BJ (cell line): ENCODE measurements around the gene EHBP1. TPM values are rescaled to one million over a fixed set of nuclear protein-coding genes. Genes with fewer than 3 reads are reported as not detected.

Experiments used
- CTCF ChIA-PET: fragments of 350-600 bp; formaldehyde crosslinking; extraction: SDS; loops from one replicate; lab custom pipeline; 2021; ENCODE audit warnings: antibody characterized with exemption, inconsistent platforms; lab: Yijun Ruan, JAX
- POLR2A ChIA-PET: fragments of 300-600 bp; sonication (Branson Sonifier 250); formaldehyde crosslinking; extraction: SDS; loops from one replicate; lab custom pipeline; 2021; ENCODE audit warnings: antibody characterized with exemption; lab: Charles Lee
- DNase-seq: peaks from one replicate; pipeline ENCODE4 v3.0.0-alpha.2; 2011; ENCODE audit warnings: low read depth
- H3K27me3 ChIP-seq: 2 replicates; pipeline ENCODE4 v1.6.0; 2011; ENCODE audit warnings: low read length; ENCODE audit not compliant: control insufficient read depth, insufficient read depth
- H3K36me3 ChIP-seq: 2 replicates; pipeline ENCODE4 v1.5.1; 2011; ENCODE audit warnings: low read length; ENCODE audit not compliant: control insufficient read depth, insufficient read depth
- H3K4me3 ChIP-seq: 2 replicates; pipeline ENCODE4 v1.5.1; 2011; ENCODE audit warnings: low read depth, mild to moderate bottlenecking, control low read depth, low read length
- polyA plus RNA-seq: library from polyadenylated mRNA; depleted of rRNA; stranded (reverse); fragments of >200 nt; gene quantifications from 2 replicates; pipeline ENCODE4 v1.2.3, GENCODE V29; 2011
- TF ChIP-seq, protein P1 (sequence below): IDR thresholded peaks from 2 replicates; pipeline ENCODE4 v1.5.1; 2011; ENCODE audit warnings: low read depth, mild to moderate bottlenecking, control low read depth, inconsistent platforms, low read length, moderate library complexity; ENCODE audit not compliant: insufficient read depth

The EHBP1 gene
- polyA plus RNA-seq, 1 experiment, result 43.8 TPM

DNA sequence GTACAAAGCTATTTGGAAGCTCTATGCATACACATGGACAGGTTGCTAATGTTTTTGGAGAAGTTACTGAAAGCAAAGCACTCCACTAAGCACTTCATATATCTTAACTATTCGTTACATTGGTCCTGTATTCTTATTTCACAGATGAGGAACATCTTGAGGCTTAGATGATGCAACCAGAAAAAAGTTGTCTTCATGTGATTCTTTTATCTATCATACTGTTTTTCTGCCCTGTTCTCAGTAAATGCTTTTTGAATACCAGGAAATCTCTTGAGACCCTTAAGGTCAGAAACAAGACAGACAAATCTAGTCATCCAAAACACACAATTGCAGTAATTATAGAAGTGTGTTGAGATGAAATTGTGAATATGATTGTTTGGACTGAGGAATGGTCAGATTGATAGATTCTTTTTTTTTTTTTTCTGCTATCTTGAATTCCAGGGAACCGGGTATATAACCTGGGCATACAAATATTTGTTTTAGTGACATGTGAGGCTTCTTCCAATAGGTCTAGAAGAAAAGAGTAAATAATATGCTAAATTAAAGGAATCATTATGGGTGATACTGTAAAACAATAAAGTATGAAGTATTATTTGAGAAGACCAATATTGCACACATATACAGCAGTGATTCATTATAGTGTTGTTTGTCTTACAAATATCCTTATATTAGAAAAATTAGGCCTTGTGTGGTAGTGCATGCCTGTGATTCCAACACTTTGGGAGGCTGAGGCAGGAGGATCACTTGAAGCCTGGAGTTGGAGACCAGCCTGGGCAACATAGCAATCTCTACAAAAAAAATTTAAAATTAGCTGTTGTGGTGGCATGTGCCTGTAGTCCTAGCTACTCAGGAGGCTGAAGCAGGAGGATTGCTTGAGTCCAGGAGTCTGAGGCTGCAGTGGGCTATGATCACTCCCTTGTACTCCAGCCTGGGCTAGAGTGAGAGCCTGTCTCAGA is 33.7 kb downstream of the EHBP1 start:
- H3K27me3 ChIP-seq, result no peaks in the 10 kb centered on the region
- ChIA-PET POLR2A (no interaction called here), CTCF (interaction anchor here (1.5 kb wide), 1 partner anchor 282 kb away, joined by 3 read pairs; no protein-coding TSS in a partner anchor)
- H3K36me3 ChIP-seq, result no peaks in the 10 kb centered on the region
- TF ChIP-seq, protein P1, sequence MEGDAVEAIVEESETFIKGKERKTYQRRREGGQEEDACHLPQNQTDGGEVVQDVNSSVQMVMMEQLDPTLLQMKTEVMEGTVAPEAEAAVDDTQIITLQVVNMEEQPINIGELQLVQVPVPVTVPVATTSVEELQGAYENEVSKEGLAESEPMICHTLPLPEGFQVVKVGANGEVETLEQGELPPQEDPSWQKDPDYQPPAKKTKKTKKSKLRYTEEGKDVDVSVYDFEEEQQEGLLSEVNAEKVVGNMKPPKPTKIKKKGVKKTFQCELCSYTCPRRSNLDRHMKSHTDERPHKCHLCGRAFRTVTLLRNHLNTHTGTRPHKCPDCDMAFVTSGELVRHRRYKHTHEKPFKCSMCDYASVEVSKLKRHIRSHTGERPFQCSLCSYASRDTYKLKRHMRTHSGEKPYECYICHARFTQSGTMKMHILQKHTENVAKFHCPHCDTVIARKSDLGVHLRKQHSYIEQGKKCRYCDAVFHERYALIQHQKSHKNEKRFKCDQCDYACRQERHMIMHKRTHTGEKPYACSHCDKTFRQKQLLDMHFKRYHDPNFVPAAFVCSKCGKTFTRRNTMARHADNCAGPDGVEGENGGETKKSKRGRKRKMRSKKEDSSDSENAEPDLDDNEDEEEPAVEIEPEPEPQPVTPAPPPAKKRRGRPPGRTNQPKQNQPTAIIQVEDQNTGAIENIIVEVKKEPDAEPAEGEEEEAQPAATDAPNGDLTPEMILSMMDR, result no peak
- DNase-seq, result no peak
- no peak overlapping the region for H3K4me3 ChIP-seq

- no peak for DNase-seq
- Histone ChIP-seq H3K36me3 (no peaks in the 10 kb centered on the region), H3K4me3 (no peak overlapping the region), H3K27me3 (no peaks in the 10 kb centered on the region)
- TF ChIP-seq, protein P1, result no peak
- ChIA-PET POLR2A (no interaction called here), CTCF (interaction anchor here (1.5 kb wide), 1 partner anchor 283 kb away, joined by 3 read pairs; no protein-coding TSS in a partner anchor)
Measured at GRCh38 chr2:62740221-62740620, 34.7 kb downstream of the EHBP1 start.

GRCh38 chr2:62741127-62741526 is 35.6 kb downstream of the EHBP1 start:
- Histone ChIP-seq H3K4me3 (no peak overlapping the region), H3K36me3 (no peaks in the 10 kb centered on the region), H3K27me3 (no peaks in the 10 kb centered on the region)
- DNase-seq, result no peak
- TF ChIP-seq, protein P1, result no peak
- ChIA-PET POLR2A (no interaction called here), CTCF (interaction anchor here (1.5 kb wide), 1 partner anchor 284 kb away, joined by 3 read pairs; no protein-coding TSS in a partner anchor)

GRCh38 chr2:62741954-62742722 is 36.6 kb downstream of the EHBP1 start:
- DNase-seq, result no peak
- Histone ChIP-seq H3K27me3 (no peaks in the 10 kb centered on the region), H3K36me3 (no peaks in the 10 kb centered on the region), H3K4me3 (no peak overlapping the region)
- ChIA-PET CTCF (no interaction called here), POLR2A (interaction anchor here (0.6 kb wide), 1 partner anchor 60 kb away, joined by 3 read pairs; no protein-coding TSS in a partner anchor)
- TF ChIP-seq, protein P1, result no peak

- Histone ChIP-seq H3K27me3 (no peaks in the 10 kb centered on the region), H3K4me3 (no peak overlapping the region), H3K36me3 (peaks cover 2% of the 10 kb centered on the region; the same call in 1 of the 2 replicates)
- TF ChIP-seq, protein P1, result no peak
- no peak for DNase-seq
- ChIA-PET POLR2A (no interaction called here), CTCF (no interaction called here)
Measured at GRCh38 chr2:62743506-62743905, 38.0 kb downstream of the EHBP1 start.
